Activated T-cell treated with anti-CD3 and anti-CD28 coated beads, Interleukin-2, amount 50 U/mL, for 72 hours (primary cell): ENCODE measurements around the gene CHMP2A. TPM values are rescaled to one million over a fixed set of nuclear protein-coding genes. Genes with fewer than 3 reads are reported as not detected.
A peak's percentile ranks its signal among the peaks of the same experiment; 100 is the strongest.

Source experiments
- ATAC-seq, 2 donors: fragments of 150-1000 bp; cut with Tn5 transposase; replicated peaks in 1 of 2; 2 replicates each; pipeline ENCODE4 v1.10.0; 2021; ENCODE audit warnings: moderate library complexity in 2 of 2, mild to moderate bottlenecking in 1 of 2
- DNase-seq, 2 donors: peaks; one replicate each; pipeline ENCODE4 v3.0.0; 2021 to 2022; ENCODE audit warnings: mixed read lengths in 1 of 2
- H3K27ac Mint-ChIP-seq: one replicate; pipeline ENCODE4 v1.8.0; 2022; ENCODE audit warnings: mild to moderate bottlenecking, moderate library complexity, mixed read lengths
- H3K27me3 Mint-ChIP-seq: one replicate; pipeline ENCODE4 v1.8.0; 2022; ENCODE audit warnings: low read depth, mixed read lengths
- H3K36me3 Mint-ChIP-seq, 2 donors: one replicate each; pipeline ENCODE4 v1.8.0; 2022; ENCODE audit warnings: mixed read lengths in 2 of 2, mild to moderate bottlenecking in 1 of 2; ENCODE audit not compliant: insufficient read depth in 2 of 2
- H3K4me1 Mint-ChIP-seq: one replicate; pipeline ENCODE4 v1.8.0; 2022; ENCODE audit warnings: low read depth, mixed read lengths
- H3K4me3 Mint-ChIP-seq, 2 donors: one replicate each; pipeline ENCODE4 v1.8.0; 2022; ENCODE audit warnings: mild to moderate bottlenecking in 2 of 2, mixed read lengths in 2 of 2, moderate library complexity in 2 of 2
- H3K9me3 Mint-ChIP-seq, 2 donors: one replicate each; pipeline ENCODE4 v1.8.0; 2022; ENCODE audit warnings: mixed read lengths in 2 of 2
- total RNA-seq, 2 donors: library from RNA; stranded (reverse); gene quantifications; one replicate each; pipeline ENCODE4 v1.2.3, GENCODE V29; 2022

Gene CHMP2A
- total RNA-seq, 2 donors from 2014 or later, result 80.3 to 91.8 TPM

DNA sequence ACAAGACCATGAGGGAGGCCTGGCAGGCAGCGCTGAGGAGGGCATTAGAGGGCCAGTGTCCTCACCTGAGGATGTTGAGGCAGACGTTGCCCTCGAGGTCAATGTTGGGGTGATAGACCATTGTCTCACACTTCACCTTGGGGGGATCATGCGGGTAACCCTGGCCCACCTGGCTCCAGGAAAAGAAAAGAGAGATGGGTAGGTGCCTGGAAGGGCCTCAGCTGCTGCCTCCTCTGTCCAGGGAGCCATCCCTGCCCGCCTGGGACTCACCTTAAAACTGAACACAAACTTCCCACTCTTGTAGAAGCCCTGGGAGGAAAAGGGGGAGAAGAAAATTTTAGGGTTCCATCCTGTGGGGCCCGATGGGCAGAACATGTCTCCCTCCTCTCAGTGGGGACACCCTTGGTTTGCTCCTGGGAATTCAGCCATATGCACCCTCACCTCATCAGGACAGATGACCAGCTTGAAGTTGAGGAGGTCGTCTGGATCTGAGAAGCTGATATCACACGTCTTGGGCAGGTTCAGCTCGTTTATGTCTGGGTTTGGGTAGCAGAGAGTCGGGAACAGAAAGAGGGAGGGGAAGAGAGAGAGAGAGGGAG, 1.8 kb upstream of the CHMP2A start:
- peaks cover 18 to 19% of the 10 kb centered on the region in 2 donors for H3K36me3 Mint-ChIP-seq
- no peaks in the 10 kb centered on the region for H3K27me3 Mint-ChIP-seq

DNA sequence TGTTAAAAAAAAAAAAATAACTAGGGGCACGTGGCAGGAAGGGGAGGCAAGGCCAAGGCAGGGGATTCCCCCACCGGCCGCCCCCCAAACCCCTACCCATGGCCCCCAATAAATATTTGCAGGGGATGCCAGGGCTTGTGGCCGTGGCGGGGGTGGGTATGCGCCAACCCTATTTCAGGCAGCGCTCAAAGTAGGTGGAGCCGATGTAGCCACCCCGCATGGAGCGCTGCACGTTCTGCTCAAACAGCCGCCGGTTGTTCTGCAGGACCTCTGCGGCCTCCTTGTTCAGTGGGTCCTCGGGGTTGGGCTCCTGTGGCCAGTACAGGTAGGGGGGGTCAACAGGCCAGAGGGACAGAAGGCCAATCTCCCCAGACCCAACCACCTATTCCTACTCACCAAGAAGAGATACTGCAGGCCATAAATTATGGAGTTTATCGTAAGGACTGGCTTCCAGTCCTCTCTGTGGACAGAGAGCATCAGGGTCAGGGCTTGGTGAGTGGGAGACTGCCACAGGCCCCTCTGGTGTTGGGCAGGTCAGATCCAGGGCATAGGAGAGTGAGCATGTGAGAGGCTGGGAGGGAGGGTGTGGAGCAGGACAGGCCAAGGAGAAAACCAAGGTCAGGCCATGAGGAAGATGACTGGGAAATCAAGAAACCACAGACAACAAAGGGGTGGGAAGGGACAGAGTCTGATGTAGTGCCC, 1.2 kb upstream of the CHMP2A start:
- H3K27me3 Mint-ChIP-seq, result no peaks in the 10 kb centered on the region
- H3K36me3 Mint-ChIP-seq, result peaks cover 18 to 19% of the 10 kb centered on the region in 2 donors
- H3K4me1 Mint-ChIP-seq, result peaks cover 67% of the 10 kb centered on the region
- DNase-seq, result no peak
- no peak for ATAC-seq
- H3K9me3 Mint-ChIP-seq, result no peaks in the 10 kb centered on the region
- H3K27ac Mint-ChIP-seq, result peak overlapping the region; percentile 97
- H3K4me3 Mint-ChIP-seq, result peak overlapping the region; percentile 96 to 99

More for the DNA sequence above, 1.8 kb upstream of the CHMP2A start:
- Mint-ChIP-seq H3K9me3 (no peaks in the 10 kb centered on the region), H3K27ac (peak overlapping the region; percentile 97), H3K4me3 (peak overlapping the region; percentile 96 to 99), H3K4me1 (peaks cover 73% of the 10 kb centered on the region)
- ATAC-seq (no peak), DNase-seq (no peak)

DNA sequence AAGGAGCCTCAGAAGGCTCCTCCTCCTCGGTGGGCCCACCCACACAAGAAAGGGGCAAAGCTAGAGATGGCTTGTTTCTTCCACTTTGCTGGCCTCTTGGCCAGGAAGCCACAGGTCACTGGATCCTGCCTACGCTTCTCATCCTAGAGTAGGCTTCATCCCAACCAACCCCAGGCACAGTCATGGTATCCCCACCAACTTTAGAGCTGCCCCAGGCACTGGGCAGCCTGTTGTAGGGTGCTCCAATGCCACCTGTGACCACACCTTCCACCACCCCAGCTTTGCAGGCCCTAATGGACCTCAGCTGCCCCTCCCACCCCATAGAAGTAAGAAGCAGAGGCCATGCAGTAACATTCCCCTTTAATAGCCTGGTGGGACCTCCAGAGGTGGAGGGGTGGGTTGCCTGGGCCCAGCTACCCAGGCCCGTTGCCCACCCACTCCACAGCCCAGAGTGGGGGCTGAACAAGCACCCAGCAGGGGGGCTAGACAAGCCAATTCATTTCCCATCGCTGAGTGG, 522 bp upstream of the CHMP2A start:
- H3K36me3 Mint-ChIP-seq, result peaks cover 19% of the 10 kb centered on the region in 2 donors
- H3K4me3 Mint-ChIP-seq, result peak overlapping the region; percentile 96 to 99
- H3K4me1 Mint-ChIP-seq, result peaks cover 60% of the 10 kb centered on the region
- H3K27ac Mint-ChIP-seq, result peak overlapping the region; percentile 78
- ATAC-seq (no peak), DNase-seq (no peak)
- no peaks in the 10 kb centered on the region for H3K27me3 Mint-ChIP-seq
- H3K9me3 Mint-ChIP-seq, result no peaks in the 10 kb centered on the region

DNA sequence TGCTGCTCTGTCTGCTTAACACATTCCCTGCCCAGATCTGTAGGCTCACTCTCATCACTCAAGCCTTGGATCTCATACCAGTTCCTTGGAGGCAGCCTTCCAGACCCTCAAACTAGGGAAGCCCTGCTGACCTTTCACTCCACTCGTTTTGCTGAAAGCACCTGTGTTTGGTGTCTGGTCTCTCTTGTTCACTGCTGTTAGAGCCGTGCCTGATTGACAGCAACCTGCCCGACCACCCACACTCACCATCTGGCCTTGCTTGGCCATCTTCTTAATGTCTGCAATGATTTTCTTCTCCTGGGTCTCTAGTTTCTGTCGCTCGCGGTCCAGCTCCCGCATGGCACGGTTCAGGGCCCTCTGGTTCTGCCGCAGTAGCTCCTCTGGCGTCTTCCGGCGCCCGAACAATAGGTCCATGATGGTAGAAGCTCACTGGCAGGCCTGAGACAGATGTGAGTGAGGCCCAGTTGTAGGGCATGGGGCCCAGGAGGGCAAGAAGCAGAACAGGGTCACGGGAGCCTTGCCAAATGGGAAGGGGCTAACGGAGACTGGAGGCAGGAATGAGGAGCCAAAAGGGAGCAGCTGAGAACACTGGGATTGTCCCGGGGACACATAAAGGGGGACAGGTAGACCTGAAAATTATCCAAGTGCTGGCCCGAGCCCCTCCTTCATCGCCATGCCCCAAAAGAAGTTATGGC, 959 bp downstream of the CHMP2A start:
- Mint-ChIP-seq H3K9me3 (no peaks in the 10 kb centered on the region), H3K36me3 (peaks cover 18 to 21% of the 10 kb centered on the region in 2 donors), H3K4me3 (peak overlapping the region; percentile 96 to 99), H3K27me3 (no peaks in the 10 kb centered on the region), H3K27ac (peak overlapping the region; percentile 97), H3K4me1 (peaks cover 47% of the 10 kb centered on the region)
- ATAC-seq, result no peak
- DNase-seq, result no peak

DNA sequence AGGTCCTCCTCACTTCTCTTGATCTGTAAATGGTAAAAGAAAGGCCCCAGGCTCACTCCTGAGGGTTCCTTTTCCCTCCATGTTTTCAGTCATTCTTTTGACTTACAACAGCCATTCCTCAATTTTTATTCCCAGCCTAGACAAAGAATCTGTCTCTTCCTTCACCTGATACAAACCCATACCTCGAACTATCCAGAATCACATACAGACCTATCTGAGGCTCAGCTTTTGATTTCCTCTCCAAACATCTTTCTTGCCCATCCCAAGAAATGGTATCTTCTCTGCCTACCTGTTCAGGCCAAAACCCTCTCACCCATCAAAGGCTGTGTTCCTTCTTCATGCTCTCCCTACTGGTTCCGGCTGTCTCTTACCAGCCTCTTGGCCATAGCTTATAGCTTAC, 2.2 kb downstream of the CHMP2A start:
- Mint-ChIP-seq H3K9me3 (no peaks in the 10 kb centered on the region), H3K4me3 (no peak overlapping the region), H3K27ac (peak overlapping the region; percentile 7), H3K27me3 (no peaks in the 10 kb centered on the region), H3K36me3 (peaks cover 20 to 22% of the 10 kb centered on the region in 2 donors), H3K4me1 (peaks cover 52% of the 10 kb centered on the region)
- DNase-seq (no peak), ATAC-seq (no peak)

DNA sequence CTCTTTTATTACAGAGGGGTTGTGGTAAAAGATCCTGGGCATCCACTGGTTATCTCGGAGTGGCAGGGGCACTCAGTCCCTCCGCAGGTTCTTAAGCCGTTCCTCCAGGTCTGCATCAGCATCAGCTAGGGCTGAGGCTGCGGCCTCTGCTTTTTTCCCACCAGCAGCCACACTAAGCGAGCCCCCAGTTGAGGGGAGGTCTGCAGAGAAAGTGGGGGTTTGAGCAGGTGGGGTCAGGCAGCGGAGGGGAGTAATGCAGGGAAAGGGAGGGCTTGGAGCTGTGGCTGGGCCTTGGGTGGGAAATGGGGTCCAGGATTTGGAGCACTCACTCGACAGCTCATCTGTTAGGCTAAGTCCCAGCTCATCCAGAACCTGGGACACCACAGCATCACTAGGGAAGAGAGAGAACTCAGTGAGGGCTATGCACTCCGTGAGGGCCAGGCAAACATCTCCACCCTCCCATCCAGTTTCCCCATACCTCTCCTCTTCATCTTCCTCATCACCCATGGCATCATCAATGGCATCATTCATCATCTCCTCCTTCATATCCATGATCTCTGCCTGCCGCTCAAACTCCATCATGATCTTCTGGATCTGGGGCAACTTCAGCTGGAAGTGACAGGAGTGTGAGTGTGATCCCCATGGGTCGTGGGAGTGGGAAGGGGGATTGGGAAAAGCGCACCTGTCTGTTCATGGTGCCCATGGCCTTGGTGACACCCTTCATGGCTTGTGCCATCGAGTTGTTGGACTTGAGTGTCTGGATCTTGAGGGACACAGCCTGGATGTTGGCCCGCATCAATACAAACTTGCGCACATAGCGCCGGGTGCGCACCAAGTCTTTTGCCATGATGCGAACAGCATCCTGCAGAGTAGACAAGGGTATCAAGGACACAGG, 3.1 kb downstream of the CHMP2A start:
- peaks cover 20 to 22% of the 10 kb centered on the region in 2 donors for H3K36me3 Mint-ChIP-seq

DNA sequence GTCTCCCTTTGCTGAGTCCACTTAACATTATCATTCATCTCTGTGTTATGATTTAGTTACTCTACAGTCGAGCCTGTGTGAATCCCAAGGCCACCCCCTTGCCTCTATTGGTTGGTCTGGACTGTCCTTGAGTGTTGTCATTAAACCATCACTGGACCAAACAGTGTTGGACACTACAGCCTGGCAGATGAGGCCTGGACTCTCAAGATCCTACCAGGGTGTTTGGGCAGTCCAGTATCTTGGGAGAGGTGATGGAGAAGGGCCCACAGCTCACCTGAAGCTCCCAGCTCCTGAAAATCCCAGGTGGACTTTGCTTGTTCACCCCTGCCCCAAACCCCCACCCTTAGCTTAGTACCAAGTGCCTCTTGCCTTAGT, 3.8 kb downstream of the CHMP2A start:
- Mint-ChIP-seq H3K4me3 (no peak overlapping the region), H3K4me1 (peaks cover 46% of the 10 kb centered on the region), H3K36me3 (peaks cover 25 to 27% of the 10 kb centered on the region in 2 donors), H3K27me3 (no peaks in the 10 kb centered on the region), H3K9me3 (no peaks in the 10 kb centered on the region), H3K27ac (no peak overlapping the region)
- no peak for ATAC-seq
- DNase-seq, result no peak

More for the DNA sequence above, 3.1 kb downstream of the CHMP2A start:
- ATAC-seq (no peak), DNase-seq (no peak)
- Mint-ChIP-seq H3K27me3 (no peaks in the 10 kb centered on the region), H3K4me1 (peaks cover 46% of the 10 kb centered on the region), H3K9me3 (no peaks in the 10 kb centered on the region), H3K4me3 (no peak overlapping the region), H3K27ac (no peak overlapping the region)

DNA sequence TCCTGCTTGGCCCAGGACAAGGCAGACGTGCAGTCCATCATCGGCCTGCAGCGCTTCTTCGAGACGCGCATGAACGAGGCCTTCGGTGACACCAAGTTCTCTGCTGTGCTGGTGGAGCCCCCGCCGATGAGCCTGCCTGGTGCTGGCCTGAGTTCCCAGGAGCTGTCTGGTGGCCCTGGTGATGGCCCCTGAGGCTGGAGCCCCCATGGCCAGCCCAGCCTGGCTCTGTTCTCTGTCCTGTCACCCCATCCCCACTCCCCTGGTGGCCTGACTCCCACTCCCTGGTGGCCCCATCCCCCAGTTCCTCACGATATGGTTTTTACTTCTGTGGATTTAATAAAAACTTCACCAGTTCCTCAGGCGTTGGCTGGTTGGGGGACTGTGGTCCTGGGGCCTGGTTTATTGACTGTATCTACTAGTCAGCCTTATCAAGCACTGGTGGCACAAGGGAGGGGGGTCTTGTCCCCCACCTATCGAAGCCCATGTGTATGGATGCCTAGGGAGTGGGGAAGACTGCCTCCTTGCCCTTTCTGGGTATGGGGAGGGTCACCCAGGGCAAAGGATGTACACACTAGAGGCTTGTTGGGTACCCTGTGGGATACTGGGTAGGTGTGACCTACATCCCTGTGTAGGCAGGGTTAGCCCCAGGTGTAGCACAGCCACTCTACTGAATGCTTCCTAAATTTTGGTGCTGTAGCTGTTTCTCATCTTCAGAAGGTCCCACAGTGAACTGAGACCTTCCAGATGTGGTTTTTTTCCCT, 4.4 kb downstream of the CHMP2A start:
- no peak overlapping the region for H3K4me3 Mint-ChIP-seq
- no peak for DNase-seq
- H3K9me3 Mint-ChIP-seq, result no peaks in the 10 kb centered on the region
- peaks cover 29 to 32% of the 10 kb centered on the region in 2 donors for H3K36me3 Mint-ChIP-seq
- no peak overlapping the region for H3K27ac Mint-ChIP-seq
- peaks cover 47% of the 10 kb centered on the region for H3K4me1 Mint-ChIP-seq
- no peak for ATAC-seq
- H3K27me3 Mint-ChIP-seq, result no peaks in the 10 kb centered on the region

DNA sequence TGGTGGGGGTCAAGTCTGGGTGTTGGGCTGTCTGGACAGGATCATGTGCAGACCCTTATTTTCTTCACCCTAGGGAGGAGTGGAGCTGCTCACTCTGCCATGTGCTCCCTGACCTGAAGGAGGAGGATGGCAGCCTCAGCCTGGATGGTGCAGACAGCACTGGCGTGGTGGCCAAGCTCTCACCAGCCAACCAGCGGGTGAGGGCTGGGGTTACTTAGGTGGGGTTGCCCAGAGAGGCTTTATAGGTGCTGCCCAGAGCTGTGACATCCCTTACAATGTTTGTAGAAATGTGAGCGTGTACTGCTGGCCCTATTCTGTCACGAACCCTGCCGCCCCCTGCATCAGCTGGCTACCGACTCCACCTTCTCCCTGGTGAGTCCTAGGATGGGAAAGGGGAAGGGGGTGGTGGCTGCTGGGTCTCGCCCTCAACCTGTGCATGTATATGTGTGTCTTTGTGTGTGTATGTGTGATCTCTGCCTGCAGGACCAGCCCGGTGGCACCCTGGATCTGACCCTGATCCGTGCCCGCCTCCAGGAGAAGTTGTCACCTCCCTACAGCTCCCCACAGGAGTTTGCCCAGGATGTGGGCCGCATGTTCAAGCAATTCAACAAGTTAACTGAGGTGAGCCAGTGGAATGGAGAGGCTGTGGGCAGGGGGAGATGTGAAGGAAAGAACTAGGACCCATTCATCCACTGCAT, 5.1 kb downstream of the CHMP2A start:
- Mint-ChIP-seq H3K4me1 (peaks cover 43% of the 10 kb centered on the region), H3K27me3 (no peaks in the 10 kb centered on the region), H3K36me3 (peaks cover 30 to 36% of the 10 kb centered on the region in 2 donors), H3K27ac (no peak overlapping the region), H3K9me3 (no peaks in the 10 kb centered on the region), H3K4me3 (no peak overlapping the region)
- no peak for ATAC-seq
- DNase-seq, result no peak

DNA sequence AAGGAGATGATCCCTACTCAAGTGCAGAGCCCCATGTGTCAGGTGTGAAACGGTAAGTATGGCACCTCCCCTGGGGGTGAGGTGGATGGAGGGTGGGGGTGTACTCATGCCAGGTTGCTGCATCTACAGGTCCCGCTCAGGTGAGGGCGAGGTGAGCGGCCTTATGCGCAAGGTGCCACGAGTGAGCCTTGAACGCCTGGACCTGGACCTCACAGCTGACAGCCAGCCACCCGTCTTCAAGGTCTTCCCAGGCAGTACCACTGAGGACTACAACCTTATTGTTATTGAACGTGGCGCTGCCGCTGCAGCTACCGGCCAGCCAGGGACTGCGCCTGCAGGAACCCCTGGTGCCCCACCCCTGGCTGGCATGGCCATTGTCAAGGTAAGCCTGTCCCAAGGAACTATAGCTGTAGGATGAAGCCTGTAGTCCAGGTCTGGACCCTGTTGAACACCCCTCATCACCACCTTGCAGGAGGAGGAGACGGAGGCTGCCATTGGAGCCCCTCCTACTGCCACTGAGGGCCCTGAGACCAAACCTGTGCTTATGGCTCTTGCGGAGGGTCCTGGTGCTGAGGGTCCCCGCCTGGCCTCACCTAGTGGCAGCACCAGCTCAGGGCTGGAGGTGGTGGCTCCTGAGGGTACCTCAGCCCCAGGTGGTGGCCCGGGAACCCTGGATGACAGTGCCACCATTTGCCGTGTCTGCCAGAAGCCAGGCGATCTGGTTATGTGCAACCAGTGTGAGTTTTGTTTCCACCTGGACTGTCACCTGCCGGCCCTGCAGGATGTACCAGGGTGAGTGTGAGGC, 5.8 kb downstream of the CHMP2A start:
- no peaks in the 10 kb centered on the region for H3K27me3 Mint-ChIP-seq
- H3K27ac Mint-ChIP-seq, result no peak overlapping the region
- peaks cover 41% of the 10 kb centered on the region for H3K4me1 Mint-ChIP-seq
- no peak overlapping the region for H3K4me3 Mint-ChIP-seq
- ATAC-seq, result no peak
- no peaks in the 10 kb centered on the region for H3K9me3 Mint-ChIP-seq
- DNase-seq, result no peak
- peaks cover 27 to 35% of the 10 kb centered on the region in 2 donors for H3K36me3 Mint-ChIP-seq
